CD4-positive, alpha-beta T cell (primary cell): ENCODE data around the gene QRSL1. TPM values are rescaled to one million over a fixed set of nuclear protein-coding genes. Genes with fewer than 3 reads are reported as not detected.

Experiments
- ATAC-seq: fragments of 200-7000 bp; cut with Tn5 transposase; one replicate; pipeline ENCODE4 v1.10.0; 2022; ENCODE audit warnings: mild to moderate bottlenecking; ENCODE audit not compliant: poor library complexity
- CTCF ChIA-PET: fragments of 350-600 bp; sonication (Branson Sonifier 250); formaldehyde crosslinking; loops from one replicate; lab custom pipeline; 2021; ENCODE audit warnings: antibody characterized with exemption, inconsistent platforms; lab: Charles Lee
- POLR2A ChIA-PET: fragments of 350-600 bp; sonication (Branson Sonifier 250); formaldehyde crosslinking; loops from one replicate; lab custom pipeline; 2021; ENCODE audit warnings: antibody characterized with exemption, inconsistent platforms; lab: Charles Lee
- DNase-seq, 14 experiments: peaks; one replicate each; pipeline ENCODE4 v3.0.0-alpha.2; 2013 to 2020; ENCODE audit warnings: mixed read lengths in 2 of 14
- H3K27ac ChIP-seq, 2 donors: one replicate each; pipeline versions ENCODE4 v1.5.1 to v1.7.0; 2013; ENCODE audit warnings: low read length in 2 of 2, low read depth in 1 of 2, mild to moderate bottlenecking in 1 of 2
- H3K27me3 ChIP-seq, 2 experiments: 1 replicate in 1 of 2; 2 replicates in 1 of 2; pipeline versions ENCODE4 v1.6.1 to v1.7.0; 2013; ENCODE audit warnings: low read length in 2 of 2, control low read depth in 1 of 2, mild to moderate bottlenecking in 1 of 2, moderate library complexity in 1 of 2; ENCODE audit not compliant: insufficient read depth in 2 of 2, control insufficient read depth in 1 of 2
- H3K36me3 ChIP-seq: one replicate; pipeline ENCODE4 v1.6.1; 2013; ENCODE audit warnings: low read length, control low read depth; ENCODE audit not compliant: insufficient read depth
- H3K4me1 ChIP-seq: one replicate; pipeline ENCODE4 v1.6.1; 2013; ENCODE audit warnings: low read length, control low read depth; ENCODE audit not compliant: insufficient read depth
- H3K4me3 ChIP-seq: one replicate; pipeline ENCODE4 v1.5.1; 2013; ENCODE audit warnings: mild to moderate bottlenecking, low read length, moderate library complexity
- H3K9me3 ChIP-seq, 2 experiments: 1 replicate in 1 of 2; 2 replicates in 1 of 2; pipeline versions ENCODE4 v1.6.1 to v1.7.0; 2013; ENCODE audit warnings: low read length in 2 of 2, mild to moderate bottlenecking in 2 of 2, control low read depth in 1 of 2, moderate library complexity in 1 of 2; ENCODE audit not compliant: control insufficient read depth in 1 of 2, insufficient read depth in 1 of 2
- H3K27ac Mint-ChIP-seq: one replicate; pipeline ENCODE4 v1.8.0; 2020; ENCODE audit warnings: mixed read lengths
- H3K27me3 Mint-ChIP-seq: one replicate; pipeline ENCODE4 v1.8.0; 2021; ENCODE audit warnings: mixed read lengths
- H3K36me3 Mint-ChIP-seq: one replicate; pipeline ENCODE4 v1.8.0; 2021; ENCODE audit warnings: low read depth, mixed read lengths
- H3K4me1 Mint-ChIP-seq: one replicate; pipeline ENCODE4 v1.8.0; 2021; ENCODE audit warnings: low read depth, mixed read lengths
- H3K4me3 Mint-ChIP-seq: one replicate; pipeline ENCODE4 v1.8.0; 2020; ENCODE audit warnings: mild to moderate bottlenecking, mixed read lengths
- H3K9me3 Mint-ChIP-seq: one replicate; pipeline ENCODE4 v1.8.0; 2020; ENCODE audit warnings: mixed read lengths
- CTCF ChIP-seq: fragments of 200-600 bp; IDR thresholded peaks from one replicate; pipeline ENCODE4 v1.8.0; 2022; ENCODE audit warnings: antibody characterized with exemption, mild to moderate bottlenecking
- intact Hi-C, 2 experiments: fragments of 100-400 bp; cut with DNase I in 1 of 2; cut with micrococcal nuclease in 1 of 2; formaldehyde crosslinking; loops; one replicate each; pipeline versions ENCODE4 v1.15.1 to v1.9.0; 2023 to 2025; cut with DNase I, micrococcal nuclease
- total RNA-seq, 174 experiments: library from RNA in 2 of 174; stranded (reverse) in 2 of 174; gene quantifications; one replicate each; pipeline ENCODE4 v1.2.3 and lab custom pipeline; 2021 to 2026

QRSL1 gene
- total RNA-seq, 2 experiments from 2014 or later: 7.3 to 9.3 TPM

GRCh38 chr6:106618324-106618723, 11.1 kb upstream of the QRSL1 start:
- H3K4me3 Mint-ChIP-seq: no peak overlapping the region
- Histone ChIP-seq H3K27me3 (no peaks in the 10 kb centered on the region), H3K9me3 (no peaks in the 10 kb centered on the region), H3K4me3 (no peak overlapping the region), H3K36me3 (peaks cover 18% of the 10 kb centered on the region), H3K27ac (no peak overlapping the region), H3K4me1 (no peaks in the 10 kb centered on the region)
- no peak for DNase-seq
- no peaks in the 10 kb centered on the region for H3K9me3 Mint-ChIP-seq
- POLR2A ChIA-PET: no interaction called here
- H3K27me3 Mint-ChIP-seq: no peaks in the 10 kb centered on the region
- ATAC-seq: no peak
- TF ChIP-seq CTCF: no peak
- H3K27ac Mint-ChIP-seq: no peak overlapping the region
- H3K4me1 Mint-ChIP-seq: no peaks in the 10 kb centered on the region
- CTCF ChIA-PET: no interaction called here
- peaks cover 62% of the 10 kb centered on the region for H3K36me3 Mint-ChIP-seq
- intact Hi-C loops: no loop called here

DNA sequence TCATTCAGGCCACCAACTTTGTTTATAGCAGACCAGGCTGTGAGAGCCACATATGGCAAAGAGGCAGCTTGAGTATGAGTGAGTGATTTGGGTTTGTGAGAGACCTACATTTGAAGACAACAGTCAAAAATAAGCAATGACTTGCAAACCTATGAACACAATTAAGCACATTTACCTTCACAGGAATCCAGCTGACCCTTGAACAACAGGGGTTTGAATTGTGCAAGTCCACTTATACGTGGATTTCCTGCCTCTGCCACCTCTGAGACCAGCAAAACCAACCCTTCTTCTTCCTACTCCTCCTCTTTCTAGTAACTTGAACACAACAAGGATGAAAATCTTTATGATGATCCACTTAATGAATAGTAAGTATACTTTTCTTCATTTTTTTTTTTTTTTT, 10.2 kb upstream of the QRSL1 start:
- Histone ChIP-seq H3K4me3 (no peak overlapping the region), H3K36me3 (peaks cover 15% of the 10 kb centered on the region), H3K9me3 (no peaks in the 10 kb centered on the region), H3K27me3 (no peaks in the 10 kb centered on the region), H3K4me1 (no peaks in the 10 kb centered on the region), H3K27ac (no peak overlapping the region)
- intact Hi-C loops: no loop called here
- Mint-ChIP-seq H3K4me3 (no peak overlapping the region), H3K9me3 (no peaks in the 10 kb centered on the region), H3K27ac (no peak overlapping the region), H3K4me1 (no peaks in the 10 kb centered on the region), H3K36me3 (peaks cover 53% of the 10 kb centered on the region), H3K27me3 (no peaks in the 10 kb centered on the region)
- ChIA-PET POLR2A (no interaction called here), CTCF (interaction anchor here (0.7 kb wide), 1 partner anchor 922 kb away, joined by 3 read pairs; no protein-coding TSS in a partner anchor)
- DNase-seq (no peak), ATAC-seq (no peak)
- no peak for TF ChIP-seq CTCF

- POLR2A ChIA-PET: no interaction called here
- no peak for DNase-seq
Measured at GRCh38 chr6:106620931-106621672, 8.3 kb upstream of the QRSL1 start.

More at GRCh38 chr6:106620931-106621672, 8.3 kb upstream of the QRSL1 start:
- Mint-ChIP-seq H3K27ac (no peak overlapping the region), H3K4me1 (no peaks in the 10 kb centered on the region), H3K36me3 (peaks cover 45% of the 10 kb centered on the region), H3K4me3 (no peak overlapping the region), H3K9me3 (no peaks in the 10 kb centered on the region), H3K27me3 (no peaks in the 10 kb centered on the region)
- no peaks in the 10 kb centered on the region for H3K4me1 ChIP-seq
- intact Hi-C loops: loop anchor here (10.0 kb wide), 3 partner anchors 96 to 1674 kb away; partner anchors contain the start of genes AFG1L (in 1 of the 2) and PREP (in 1 of the 2)
- H3K27ac ChIP-seq: no peak overlapping the region
- ATAC-seq: no peak
- H3K36me3 ChIP-seq: peaks cover 15% of the 10 kb centered on the region
- no peaks in the 10 kb centered on the region for H3K27me3 ChIP-seq
- no peak overlapping the region for H3K4me3 ChIP-seq
- no peak for TF ChIP-seq CTCF
- H3K9me3 ChIP-seq: no peaks in the 10 kb centered on the region
- CTCF ChIA-PET: interaction anchor here (1.4 to 2.1 kb wide), 2 partner anchors 13 to 55 kb away, joined by 3 to 7 read pairs; no protein-coding TSS in a partner anchor
